IMR-90 (cell line): ENCODE results near the gene SLC38A6. TPM values are rescaled to one million over a fixed set of nuclear protein-coding genes. Genes with fewer than 3 reads are reported as not detected.

Source experiments
- ATAC-seq: fragments of 200-7000 bp; cut with Tn5 transposase; 2 replicates; pipeline ENCODE4 v1.9.1; 2020; ENCODE audit warnings: low read depth, mild to moderate bottlenecking, moderate library complexity
- BruUV-seq: library from RNA; stranded (reverse); fragments of 400-500 nt; replicated peaks from 2 replicates; lab custom pipeline; 2021; lab: Mats Ljungman, UMichigan
- CTCF ChIA-PET: fragments of 300-600 bp; formaldehyde crosslinking; extraction: SDS; loops from one replicate; lab custom pipeline; 2021; ENCODE audit warnings: antibody characterized with exemption; lab: Yijun Ruan, JAX
- POLR2A ChIA-PET: fragments of 300-600 bp; sonication (Branson Sonifier 250); formaldehyde crosslinking; loops from one replicate; lab custom pipeline; 2022; ENCODE audit warnings: antibody characterized with exemption; ENCODE audit not compliant: unreplicated experiment; lab: Charles Lee
- DNase-seq: peaks from one replicate; pipeline ENCODE4 v3.0.0; 2013
- H2AFZ ChIP-seq: replicated peaks from 2 replicates; pipeline ENCODE3; 2013; ENCODE audit warnings: low read length, mild to moderate bottlenecking; ENCODE audit not compliant: poor library complexity
- H2AK5ac ChIP-seq: 2 replicates; pipeline ENCODE4 v1.6.1; 2013; ENCODE audit warnings: low read depth, low read length, inconsistent platforms
- H2AK9ac ChIP-seq: replicated peaks from 2 replicates; pipeline ENCODE3; 2013; ENCODE audit warnings: mild to moderate bottlenecking, low read depth, low read length, moderate library complexity; ENCODE audit not compliant: poor library complexity
- H2BK120ac ChIP-seq: 2 replicates; pipeline ENCODE4 v1.6.1; 2013; ENCODE audit warnings: low read depth, low read length, inconsistent platforms
- H2BK15ac ChIP-seq: 3 replicates; pipeline ENCODE4 v1.6.1; 2013; ENCODE audit warnings: low read depth, low read length, inconsistent platforms
- H2BK20ac ChIP-seq: 2 replicates; pipeline ENCODE4 v1.6.1; 2013; ENCODE audit warnings: low read depth, mild to moderate bottlenecking, inconsistent platforms, low read length, moderate library complexity
- H2BK5ac ChIP-seq: 2 replicates; pipeline ENCODE4 v1.6.1; 2013; ENCODE audit warnings: mild to moderate bottlenecking, low read depth, low read length, inconsistent platforms; ENCODE audit not compliant: poor library complexity, severe bottlenecking
- H3K14ac ChIP-seq: replicated peaks from 2 replicates; pipeline ENCODE4 v1.6.1; 2013; ENCODE audit warnings: low read depth, low read length, inconsistent platforms
- H3K18ac ChIP-seq: 2 replicates; pipeline ENCODE4 v1.6.1; 2013; ENCODE audit warnings: low read depth, low read length, control low read depth
- H3K23ac ChIP-seq: 2 replicates; pipeline ENCODE4 v1.6.1; 2013; ENCODE audit warnings: low read depth, low read length, inconsistent platforms
- H3K27ac ChIP-seq: 2 replicates; pipeline ENCODE4 v1.5.1; 2013; ENCODE audit warnings: mild to moderate bottlenecking, control low read depth, low read length; ENCODE audit not compliant: insufficient read depth
- H3K27me3 ChIP-seq: 2 replicates; pipeline ENCODE4 v1.6.1; 2013; ENCODE audit warnings: low read length; ENCODE audit not compliant: control insufficient read depth, insufficient read depth
- H3K36me3 ChIP-seq: 2 replicates; pipeline ENCODE4 v1.6.1; 2013; ENCODE audit warnings: low read length, mixed read lengths; ENCODE audit not compliant: control insufficient read depth, insufficient read depth
- H3K4ac ChIP-seq: 2 replicates; pipeline ENCODE4 v1.6.1; 2013; ENCODE audit warnings: low read depth, low read length, inconsistent platforms
- H3K4me1 ChIP-seq: 2 replicates; pipeline ENCODE4 v1.6.1; 2013; ENCODE audit warnings: low read length, mixed read lengths; ENCODE audit not compliant: control insufficient read depth, insufficient read depth
- H3K4me2 ChIP-seq: 2 replicates; pipeline ENCODE4 v1.6.1; 2013; ENCODE audit warnings: low read depth, mild to moderate bottlenecking, control low read depth, low read length, moderate library complexity
- H3K4me3 ChIP-seq: 2 replicates; pipeline ENCODE4 v1.5.1; 2013; ENCODE audit warnings: low read depth, mild to moderate bottlenecking, control low read depth, low read length, moderate library complexity; ENCODE audit not compliant: insufficient read depth
- H3K56ac ChIP-seq: 2 replicates; pipeline ENCODE4 v1.6.1; 2013; ENCODE audit warnings: low read length, inconsistent platforms; ENCODE audit not compliant: insufficient read depth; ENCODE audit errors: extremely low read depth
- H3K79me1 ChIP-seq, 2 experiments: 2 replicates each; pipeline ENCODE4 v1.6.1; 2013; ENCODE audit warnings: low read length in 2 of 2, inconsistent platforms in 1 of 2, low read depth in 1 of 2
- H3K9ac ChIP-seq: 2 replicates; pipeline ENCODE4 v1.6.1; 2013; ENCODE audit warnings: low read depth, low read length, control low read depth
- H3K9me1 ChIP-seq: 2 replicates; pipeline ENCODE4 v1.6.1; 2013; ENCODE audit warnings: low read length, inconsistent platforms; ENCODE audit not compliant: insufficient read depth
- H3K9me3 ChIP-seq: 2 replicates; pipeline ENCODE4 v1.6.1; 2013; ENCODE audit warnings: low read length; ENCODE audit not compliant: control insufficient read depth, insufficient read depth
- H4K20me1 ChIP-seq: 2 replicates; pipeline ENCODE4 v1.6.1; 2013; ENCODE audit warnings: low read length, inconsistent platforms; ENCODE audit not compliant: insufficient read depth
- H4K5ac ChIP-seq: 2 replicates; pipeline ENCODE4 v1.6.1; 2013; ENCODE audit warnings: mild to moderate bottlenecking, low read depth, low read length, control low read depth
- H4K8ac ChIP-seq, 2 experiments: 2 replicates each; pipeline ENCODE4 v1.6.1; 2013; ENCODE audit warnings: low read depth in 2 of 2, low read length in 2 of 2, control low read depth in 1 of 2, inconsistent platforms in 1 of 2
- H4K91ac ChIP-seq: 2 replicates; pipeline ENCODE4 v1.6.1; 2013; ENCODE audit warnings: low read depth, low read length, inconsistent platforms; ENCODE audit not compliant: insufficient read depth
- CEBPB ChIP-seq: IDR thresholded peaks from 2 replicates; pipeline ENCODE4 v1.6.1; 2012; ENCODE audit warnings: low read depth, low read length, improper control_type of control experiment
- NFE2L2 ChIP-seq: fragments of 150-350 bp; IDR thresholded peaks from 2 replicates; pipeline ENCODE4 v1.6.1; 2016; ENCODE audit warnings: low read depth, mild to moderate bottlenecking, low read length
- WGBS, 2 experiments: methylation state at CpG; one replicate each; pipeline versions ENCODE4 v1.1.5 to v1.1.7; 2013; ENCODE audit warnings: missing lambda C conversion rate in 2 of 2; ENCODE audit not compliant: insufficient read length in 1 of 2; ENCODE audit errors: extremely low coverage in 2 of 2; 5-methylcytosine and 5-hydroxymethylcytosine counted together
- dilution Hi-C: fragments of 300-500 bp; cut with HindIII; formaldehyde crosslinking; loops from one replicate; pipeline ENCODE4 v1.14.3; 2018; ENCODE audit warnings: low sequenced_read_pairs; ENCODE audit not compliant: unreplicated experiment
- in situ Hi-C: fragments of 300-500 bp; cut with MboI; formaldehyde crosslinking; loops from 3 replicates; pipeline ENCODE4 v1.14.3; 2019; ENCODE audit warnings: low sequenced_read_pairs, inconsistent platforms, mixed read lengths
- intact Hi-C: fragments of 100-400 bp; cut with micrococcal nuclease; formaldehyde crosslinking; loops from 2 replicates; pipeline ENCODE4 v1.10.0; 2022
- polyA plus RNA-seq, 3 experiments: library from polyadenylated mRNA; depleted of rRNA; stranded (reverse); fragments of >200 nt; gene quantifications; 2 replicates each; pipeline ENCODE4 v1.2.3, GENCODE V29; 2012; ENCODE audit warnings: low replicate concordance in 1 of 3
- total RNA-seq: library from RNA; depleted of rRNA; stranded (reverse); fragments of >200 nt; gene quantifications from 2 replicates; pipeline ENCODE4 v1.2.3, GENCODE V29; 2012

Gene SLC38A6
- total and polyA plus RNA-seq, 2 of the 4 experiments (the other 2 are of a cell fraction) = 15.5 to 18.3 TPM

DNA sequence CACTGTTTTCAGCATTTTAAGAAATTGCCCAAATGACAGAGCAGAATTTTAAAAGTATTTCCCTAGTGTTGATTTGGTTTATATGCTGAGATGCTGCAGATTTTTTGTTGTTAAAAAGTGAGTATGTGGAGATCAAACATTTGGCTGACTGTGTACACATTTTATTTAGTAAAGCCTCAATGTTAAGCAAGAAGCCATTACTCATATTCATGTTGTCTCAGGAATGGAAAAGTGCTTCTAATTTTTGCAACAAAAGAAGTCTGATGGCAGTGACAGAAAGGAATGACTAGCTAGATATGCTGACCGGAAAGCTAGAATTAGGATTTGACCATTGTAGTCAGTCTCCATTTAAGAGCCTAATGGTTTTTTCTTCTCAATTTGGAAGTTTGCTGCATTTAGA lies 22.5 kb downstream of the SLC38A6 start:
- intact Hi-C loops (no loop called here), dilution Hi-C loops (no loop called here), in situ Hi-C loops (no loop called here)
- H3K9ac ChIP-seq = no peak overlapping the region
- H3K4ac ChIP-seq = no peak overlapping the region
- peaks cover 0 to 29% of the 10 kb centered on the region in 2 experiments; a peak in 3 of 4 replicates for H3K79me1 ChIP-seq
- H3K27me3 ChIP-seq = no peaks in the 10 kb centered on the region
- H3K14ac ChIP-seq = no peak overlapping the region
- H2AK5ac ChIP-seq = no peak overlapping the region
- H2AK9ac ChIP-seq = no peak overlapping the region
- H2BK15ac ChIP-seq = no peak overlapping the region
- no peaks in the 10 kb centered on the region for H4K20me1 ChIP-seq
- H2BK20ac ChIP-seq = no peak overlapping the region
- no CpG with 5 or more reads among the region's 1 CpG for WGBS, 2 experiments
- H3K4me3 ChIP-seq = no peak overlapping the region
- no peak overlapping the region for H3K56ac ChIP-seq
- TF ChIP-seq NFE2L2 = no peak
- TF ChIP-seq CEBPB = peak; percentile 55; the same call in 1 of the 2 replicates
- H3K18ac ChIP-seq = no peak overlapping the region
- peak; percentile 23 for DNase-seq
- CTCF ChIA-PET = interaction anchor here (1.0 kb wide), 1 partner anchor 22 kb away, joined by 3 read pairs; no protein-coding TSS in a partner anchor
- H4K8ac ChIP-seq = no peak overlapping the region
- H3K27ac ChIP-seq = no peak overlapping the region
- no peak overlapping the region for H4K5ac ChIP-seq
- POLR2A ChIA-PET = no interaction called here
- no peak overlapping the region for H3K23ac ChIP-seq
- H2BK5ac ChIP-seq = no peak overlapping the region
- no peak overlapping the region for H2BK120ac ChIP-seq
- H3K9me3 ChIP-seq = no peaks in the 10 kb centered on the region
- H3K4me1 ChIP-seq = no peaks in the 10 kb centered on the region
- H3K4me2 ChIP-seq = no peak overlapping the region
- ATAC-seq = peak; percentile 44
- peaks cover 4% of the 10 kb centered on the region; the same call in 1 of the 2 replicates for H3K36me3 ChIP-seq
- H3K9me1 ChIP-seq = peaks cover 4% of the 10 kb centered on the region; the same call in 1 of the 2 replicates
- H4K91ac ChIP-seq = no peak overlapping the region
- no peak overlapping the region for H2AFZ ChIP-seq
- no TSS peak for BruUV-seq
